HCT116 (cell line): Measurements from ENCODE around the gene HMBS. TPM values are rescaled to one million over a fixed set of nuclear protein-coding genes. Genes with fewer than 3 reads are reported as not detected.

Experiments
- ATAC-seq: fragments of 200-7000 bp; cut with Tn5 transposase; 2 replicates; pipeline ENCODE4 v1.9.1; 2020; ENCODE audit warnings: mild to moderate bottlenecking, moderate library complexity
- BruUV-seq: library from RNA; stranded (reverse); fragments of 400-500 nt; replicated peaks from 2 replicates; lab custom pipeline; 2021; lab: Mats Ljungman, UMichigan
- CTCF ChIA-PET: fragments of 300-600 bp; sonication (Branson Sonifier 250); formaldehyde crosslinking; loops from one replicate; lab custom pipeline; 2021; ENCODE audit warnings: antibody characterized with exemption; lab: Charles Lee
- POLR2A ChIA-PET: fragments of 300-600, 350-600 bp; sonication (Branson Sonifier 250); formaldehyde crosslinking; loops from one replicate; lab custom pipeline; 2021; ENCODE audit warnings: antibody characterized with exemption; lab: Charles Lee
- RAD21 ChIA-PET, 2 experiments: fragments of 300-600 bp; sonication (Branson Sonifier 250); formaldehyde crosslinking; loops; one replicate each; lab custom pipeline; 2023; ENCODE audit warnings: low total read pairs in 2 of 2; ENCODE audit not compliant: uncharacterized antibody in 2 of 2, unreplicated experiment in 2 of 2, low non-redundant PET in 1 of 2; lab: Charles Lee
- DNase-seq: peaks from one replicate; pipeline ENCODE4 v3.0.0-alpha.2; 2010; ENCODE audit warnings: low read depth, low spot score
- H2AFZ ChIP-seq: fragments of 200-600 bp; shearing (Covaris generic), sonication (generic); 2 replicates; pipeline ENCODE4 v1.6.1; 2017; ENCODE audit warnings: low read depth, mixed run types, mixed read lengths, antibody characterized with exemption, low read length; ENCODE audit not compliant: poor library complexity, severe bottlenecking
- H3K27ac ChIP-seq: 2 replicates; pipeline ENCODE4 v1.5.1; 2012; ENCODE audit warnings: low read depth, low read length
- H3K27me3 ChIP-seq: fragments of 200-600 bp; sonication (generic); 2 replicates; pipeline ENCODE4 v1.6.1; 2016; ENCODE audit warnings: mixed run types, low read length, mixed read lengths; ENCODE audit not compliant: insufficient read depth
- H3K36me3 ChIP-seq, 2 experiments: fragments of 200-500 bp in 1 of 2; fragments of 200-600 bp in 1 of 2; sonication (Bioruptor generic) in 1 of 2; sonication (generic) in 1 of 2; 2 replicates each; pipeline versions ENCODE4 v1.5.1 to v1.6.1; 2014 to 2016; ENCODE audit warnings: low read length in 2 of 2, inconsistent platforms in 1 of 2, mixed read lengths in 1 of 2, mixed run types in 1 of 2; ENCODE audit not compliant: insufficient read depth in 2 of 2, control insufficient read depth in 1 of 2
- H3K4me1 ChIP-seq, 2 experiments: fragments of 200-600 bp in 1 of 2; sonication (generic) in 1 of 2; 2 replicates each; pipeline versions ENCODE4 v1.5.1 to v1.6.1; 2012 to 2017; ENCODE audit warnings: low read length in 2 of 2, inconsistent platforms in 1 of 2, mild to moderate bottlenecking in 1 of 2, mixed read lengths in 1 of 2, mixed run types in 1 of 2, moderate library complexity in 1 of 2; ENCODE audit not compliant: insufficient read depth in 2 of 2, control insufficient read depth in 1 of 2
- H3K4me2 ChIP-seq: fragments of 200-600 bp; sonication (generic); 2 replicates; pipeline ENCODE4 v1.6.1; 2017; ENCODE audit warnings: mixed run types, low read length, mixed read lengths
- H3K4me3 ChIP-seq, 2 experiments: fragments of 200-600 bp in 1 of 2; sonication (generic) in 1 of 2; replicated peaks in 1 of 2; 2 replicates each; pipeline ENCODE4 v1.5.1; 2011 to 2016; ENCODE audit warnings: low read length in 2 of 2, control low read depth in 1 of 2, low read depth in 1 of 2, mild to moderate bottlenecking in 1 of 2, mixed read lengths in 1 of 2, mixed run types in 1 of 2
- H3K79me2 ChIP-seq: fragments of 200-600 bp; sonication (generic); 2 replicates; pipeline ENCODE4 v1.6.1; 2017; ENCODE audit warnings: mild to moderate bottlenecking, mixed run types, low read length, moderate library complexity, mixed read lengths; ENCODE audit not compliant: insufficient read depth
- H3K9ac ChIP-seq: fragments of 200-600 bp; sonication (generic); 2 replicates; pipeline ENCODE4 v1.6.1; 2016; ENCODE audit warnings: low read length, mixed read lengths
- H3K9me2 ChIP-seq: fragments of 200-600 bp; sonication (generic), shearing (Covaris generic); 2 replicates; pipeline ENCODE4 v1.6.1; 2017; ENCODE audit warnings: mixed run types, mild to moderate bottlenecking, moderate library complexity; ENCODE audit not compliant: insufficient read depth
- H3K9me3 ChIP-seq, 2 experiments: fragments of 200-500 bp in 1 of 2; fragments of 200-600 bp in 1 of 2; sonication (Bioruptor generic) in 1 of 2; sonication (generic) in 1 of 2; 2 replicates each; pipeline ENCODE4 v1.6.1; 2014 to 2017; ENCODE audit warnings: low read length in 2 of 2, mixed read lengths in 2 of 2, inconsistent platforms in 1 of 2, low read depth in 1 of 2, mild to moderate bottlenecking in 1 of 2, mixed run types in 1 of 2, moderate library complexity in 1 of 2; ENCODE audit not compliant: control insufficient read depth in 1 of 2, insufficient read depth in 1 of 2
- H4K20me1 ChIP-seq: fragments of 200-600 bp; sonication (generic), shearing (Covaris generic); 2 replicates; pipeline ENCODE4 v1.6.1; 2017; ENCODE audit warnings: mixed run types, mild to moderate bottlenecking, moderate library complexity; ENCODE audit not compliant: insufficient read depth
- CEBPB ChIP-seq: IDR thresholded peaks from 2 replicates; pipeline ENCODE4 v1.6.1; 2012; ENCODE audit warnings: low read depth
- EGR1 ChIP-seq: IDR thresholded peaks from 2 replicates; pipeline ENCODE4 v1.6.1; 2012; ENCODE audit warnings: low read depth
- ELF1 ChIP-seq: IDR thresholded peaks from 2 replicates; pipeline ENCODE4 v1.6.1; 2012; ENCODE audit warnings: low read depth, borderline replicate concordance
- EZH2phosphoT487 ChIP-seq: fragments of 200-600 bp; IDR thresholded peaks from 2 replicates; pipeline ENCODE4 v1.6.1; 2018; ENCODE audit warnings: antibody characterized with exemption, borderline replicate concordance
- FOSL1 ChIP-seq: IDR thresholded peaks from 2 replicates; pipeline ENCODE4 v1.6.1; 2012; ENCODE audit warnings: low read depth
- JUND ChIP-seq: IDR thresholded peaks from 2 replicates; pipeline ENCODE4 v1.6.1; 2012
- POLR2A ChIP-seq: IDR thresholded peaks from 2 replicates; pipeline ENCODE4 v1.7.0; 2011; ENCODE audit warnings: borderline replicate concordance; ENCODE audit not compliant: insufficient read depth, insufficient read length; ENCODE audit errors: extremely low read depth
- POLR2AphosphoS5 ChIP-seq: IDR thresholded peaks from 2 replicates; pipeline ENCODE4 v1.6.1; 2011; ENCODE audit warnings: mild to moderate bottlenecking, low read depth, low read length, moderate library complexity
- RAD21 ChIP-seq: IDR thresholded peaks from 2 replicates; pipeline ENCODE4 v1.6.1; 2012; ENCODE audit warnings: low read depth, mild to moderate bottlenecking
- SIN3A ChIP-seq: IDR thresholded peaks from 2 replicates; pipeline ENCODE4 v1.6.1; 2012; ENCODE audit warnings: low read depth
- TCF7L2 ChIP-seq: IDR thresholded peaks from 2 replicates; pipeline ENCODE4 v1.7.0; 2011; ENCODE audit warnings: borderline replicate concordance, inconsistent platforms; ENCODE audit not compliant: insufficient read depth, insufficient read length; ENCODE audit errors: extremely low read depth
- YY1 ChIP-seq: IDR thresholded peaks from 2 replicates; pipeline ENCODE4 v1.6.1; 2011; ENCODE audit warnings: low read length, low read depth, moderate library complexity, mild to moderate bottlenecking; ENCODE audit not compliant: insufficient replicate concordance; ENCODE audit errors: extremely low read depth
- ZFX ChIP-seq: fragments of 450-650 bp; IDR thresholded peaks from 2 replicates; pipeline ENCODE4 v1.6.1; 2017
- ZNF274 ChIP-seq: fragments of 200-500 bp; sonication (Bioruptor generic); IDR thresholded peaks from 2 replicates; pipeline ENCODE4 v1.6.1; 2014; ENCODE audit warnings: mild to moderate bottlenecking, low read depth, low read length, inconsistent platforms
- intact Hi-C: fragments of 100-400 bp; cut with micrococcal nuclease; formaldehyde crosslinking; loops from 2 replicates; pipeline ENCODE4 v1.10.0; 2022
- total RNA-seq: library from RNA; stranded (reverse); gene quantifications from one replicate; pipeline ENCODE4 v1.2.1, GENCODE V29; 2021; ENCODE audit not compliant: unreplicated experiment
- TF ChIP-seq, protein P1 (sequence below): IDR thresholded peaks from 2 replicates; pipeline ENCODE4 v1.6.1; 2012; ENCODE audit warnings: low read depth
- TF ChIP-seq, protein P2 (sequence below), 3 experiments: fragments of 200-600 bp in 1 of 3; sonication (generic) in 1 of 3; IDR thresholded peaks in 2 of 3; conservative IDR thresholded peaks in 1 of 3; 2 replicates each; pipeline ENCODE4 v1.5.1; 2012 to 2017; ENCODE audit warnings: low read depth in 2 of 3, low read length in 2 of 3, antibody characterized with exemption in 1 of 3, borderline replicate concordance in 1 of 3, control low read depth in 1 of 3, mild to moderate bottlenecking in 1 of 3, mixed read lengths in 1 of 3, mixed run types in 1 of 3, moderate library complexity in 1 of 3; ENCODE audit not compliant: insufficient read depth in 1 of 3

The HMBS gene
- total RNA-seq, 1 experiment from 2014 or later, result 69.0 TPM

DNA sequence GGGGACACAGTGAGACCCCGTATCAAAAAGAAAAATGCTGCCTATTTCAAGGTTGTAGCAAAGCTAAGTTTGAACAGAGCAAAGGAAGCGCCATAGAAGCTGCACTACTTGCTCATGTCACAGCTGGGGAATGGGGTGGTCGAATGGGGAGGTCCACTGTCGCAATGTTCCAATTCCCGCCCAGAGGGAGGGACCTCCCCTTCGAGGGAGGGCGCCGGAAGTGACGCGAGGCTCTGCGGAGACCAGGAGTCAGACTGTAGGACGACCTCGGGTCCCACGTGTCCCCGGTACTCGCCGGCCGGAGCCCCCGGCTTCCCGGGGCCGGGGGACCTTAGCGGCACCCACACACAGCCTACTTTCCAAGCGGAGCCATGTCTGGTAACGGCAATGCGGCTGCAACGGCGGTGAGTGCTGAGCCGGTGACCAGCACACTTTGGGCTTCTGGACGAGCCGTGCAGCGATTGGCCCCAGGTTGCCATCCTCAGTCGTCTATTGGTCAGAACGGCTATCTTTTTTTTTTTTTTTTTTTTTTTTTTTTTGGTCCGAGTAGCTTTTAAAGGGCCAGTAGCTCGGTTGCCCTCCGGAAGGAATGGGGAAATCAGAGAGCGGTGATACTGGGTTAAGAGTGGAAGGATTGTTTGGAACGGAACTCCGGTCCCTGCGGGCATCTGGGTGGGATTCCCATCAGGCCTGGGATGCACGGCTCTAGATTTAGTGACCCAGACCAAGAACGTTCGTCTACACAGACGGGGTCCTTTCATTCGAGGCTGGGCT is at the start of gene HMBS (continued):
- TF ChIP-seq, protein P1, sequence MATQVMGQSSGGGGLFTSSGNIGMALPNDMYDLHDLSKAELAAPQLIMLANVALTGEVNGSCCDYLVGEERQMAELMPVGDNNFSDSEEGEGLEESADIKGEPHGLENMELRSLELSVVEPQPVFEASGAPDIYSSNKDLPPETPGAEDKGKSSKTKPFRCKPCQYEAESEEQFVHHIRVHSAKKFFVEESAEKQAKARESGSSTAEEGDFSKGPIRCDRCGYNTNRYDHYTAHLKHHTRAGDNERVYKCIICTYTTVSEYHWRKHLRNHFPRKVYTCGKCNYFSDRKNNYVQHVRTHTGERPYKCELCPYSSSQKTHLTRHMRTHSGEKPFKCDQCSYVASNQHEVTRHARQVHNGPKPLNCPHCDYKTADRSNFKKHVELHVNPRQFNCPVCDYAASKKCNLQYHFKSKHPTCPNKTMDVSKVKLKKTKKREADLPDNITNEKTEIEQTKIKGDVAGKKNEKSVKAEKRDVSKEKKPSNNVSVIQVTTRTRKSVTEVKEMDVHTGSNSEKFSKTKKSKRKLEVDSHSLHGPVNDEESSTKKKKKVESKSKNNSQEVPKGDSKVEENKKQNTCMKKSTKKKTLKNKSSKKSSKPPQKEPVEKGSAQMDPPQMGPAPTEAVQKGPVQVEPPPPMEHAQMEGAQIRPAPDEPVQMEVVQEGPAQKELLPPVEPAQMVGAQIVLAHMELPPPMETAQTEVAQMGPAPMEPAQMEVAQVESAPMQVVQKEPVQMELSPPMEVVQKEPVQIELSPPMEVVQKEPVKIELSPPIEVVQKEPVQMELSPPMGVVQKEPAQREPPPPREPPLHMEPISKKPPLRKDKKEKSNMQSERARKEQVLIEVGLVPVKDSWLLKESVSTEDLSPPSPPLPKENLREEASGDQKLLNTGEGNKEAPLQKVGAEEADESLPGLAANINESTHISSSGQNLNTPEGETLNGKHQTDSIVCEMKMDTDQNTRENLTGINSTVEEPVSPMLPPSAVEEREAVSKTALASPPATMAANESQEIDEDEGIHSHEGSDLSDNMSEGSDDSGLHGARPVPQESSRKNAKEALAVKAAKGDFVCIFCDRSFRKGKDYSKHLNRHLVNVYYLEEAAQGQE, result no peak
- TF ChIP-seq EGR1, result no peak
- TF ChIP-seq SIN3A, result peak; percentile 84
- no peak for TF ChIP-seq JUND
- no peak for TF ChIP-seq FOSL1

DNA sequence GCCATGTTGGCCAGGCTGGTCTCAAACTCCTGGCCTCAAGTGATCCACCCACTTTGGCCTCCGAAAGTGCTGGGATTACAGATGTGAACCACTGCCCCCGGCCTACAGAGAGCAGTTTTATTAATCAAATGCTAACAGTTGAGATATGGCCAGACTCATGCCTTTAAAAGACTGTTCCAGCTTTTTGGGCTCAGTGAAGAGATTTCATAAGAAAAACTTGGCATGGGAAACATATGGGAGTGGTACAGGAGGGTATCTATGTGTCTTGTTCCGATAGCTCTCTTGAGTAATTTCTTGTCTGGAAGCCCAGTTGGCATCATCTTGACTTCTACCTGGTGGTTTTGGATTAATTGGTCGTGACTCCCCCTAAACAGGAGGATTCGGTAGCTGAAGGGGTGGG is 45.8 kb upstream of the HMBS start:
- Histone ChIP-seq H3K27me3 (no peaks in the 10 kb centered on the region), H3K27ac (no peak overlapping the region), H3K79me2 (no peaks in the 10 kb centered on the region), H3K4me2 (no peak overlapping the region), H3K9me2 (no peaks in the 10 kb centered on the region), H2AFZ (no peak overlapping the region), H3K9ac (no peak overlapping the region), H4K20me1 (no peaks in the 10 kb centered on the region), H3K4me1 (peaks cover 0 to 3% of the 10 kb centered on the region in 2 experiments; a peak in 2 of 4 replicates), H3K4me3 (no peak overlapping the region), H3K9me3 (no peaks in the 10 kb centered on the region), H3K36me3 (no peaks in the 10 kb centered on the region)
- no peak for DNase-seq
- ChIA-PET RAD21 (no interaction called here), CTCF (no interaction called here), POLR2A (interaction anchor here (1.1 kb wide), 1 partner anchor 16 kb away, joined by 3 read pairs; no protein-coding TSS in a partner anchor)
- no TSS peak for BruUV-seq
- ATAC-seq, result no peak
- intact Hi-C loops, result no loop called here
- no peak for TF ChIP-seq ELF1
- TF ChIP-seq POLR2A, result no peak
- no peak for TF ChIP-seq JUND
- TF ChIP-seq, protein P1, result no peak
- TF ChIP-seq ZFX, result no peak
- no peak for TF ChIP-seq YY1
- no peak for TF ChIP-seq EZH2phosphoT487
- TF ChIP-seq, protein P2, sequence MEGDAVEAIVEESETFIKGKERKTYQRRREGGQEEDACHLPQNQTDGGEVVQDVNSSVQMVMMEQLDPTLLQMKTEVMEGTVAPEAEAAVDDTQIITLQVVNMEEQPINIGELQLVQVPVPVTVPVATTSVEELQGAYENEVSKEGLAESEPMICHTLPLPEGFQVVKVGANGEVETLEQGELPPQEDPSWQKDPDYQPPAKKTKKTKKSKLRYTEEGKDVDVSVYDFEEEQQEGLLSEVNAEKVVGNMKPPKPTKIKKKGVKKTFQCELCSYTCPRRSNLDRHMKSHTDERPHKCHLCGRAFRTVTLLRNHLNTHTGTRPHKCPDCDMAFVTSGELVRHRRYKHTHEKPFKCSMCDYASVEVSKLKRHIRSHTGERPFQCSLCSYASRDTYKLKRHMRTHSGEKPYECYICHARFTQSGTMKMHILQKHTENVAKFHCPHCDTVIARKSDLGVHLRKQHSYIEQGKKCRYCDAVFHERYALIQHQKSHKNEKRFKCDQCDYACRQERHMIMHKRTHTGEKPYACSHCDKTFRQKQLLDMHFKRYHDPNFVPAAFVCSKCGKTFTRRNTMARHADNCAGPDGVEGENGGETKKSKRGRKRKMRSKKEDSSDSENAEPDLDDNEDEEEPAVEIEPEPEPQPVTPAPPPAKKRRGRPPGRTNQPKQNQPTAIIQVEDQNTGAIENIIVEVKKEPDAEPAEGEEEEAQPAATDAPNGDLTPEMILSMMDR (IDR thresholded peaks at IDR 0.05 in 2 of 3, conservative IDR thresholded peaks at IDR 0.05 in 1 of 3; ENCODE audit: borderline replicate concordance in 1 of 3, insufficient read depth in 1 of 3, low read depth in 2 of 3, low read length in 2 of 3), result no peak
- no peak for TF ChIP-seq EGR1
- TF ChIP-seq ZNF274, result no peak
- no peak for TF ChIP-seq RAD21
- TF ChIP-seq CEBPB, result no peak
- no peak for TF ChIP-seq POLR2AphosphoS5
- no peak for TF ChIP-seq TCF7L2
